Measurements from ENCODE around the gene SELENOF.
"Not testable (repeated sequence)": the region's sequence is repeated elsewhere in the genome, so short reads cannot be mapped to it uniquely, and the experiment has no call there.

SELENOF gene

DNA sequence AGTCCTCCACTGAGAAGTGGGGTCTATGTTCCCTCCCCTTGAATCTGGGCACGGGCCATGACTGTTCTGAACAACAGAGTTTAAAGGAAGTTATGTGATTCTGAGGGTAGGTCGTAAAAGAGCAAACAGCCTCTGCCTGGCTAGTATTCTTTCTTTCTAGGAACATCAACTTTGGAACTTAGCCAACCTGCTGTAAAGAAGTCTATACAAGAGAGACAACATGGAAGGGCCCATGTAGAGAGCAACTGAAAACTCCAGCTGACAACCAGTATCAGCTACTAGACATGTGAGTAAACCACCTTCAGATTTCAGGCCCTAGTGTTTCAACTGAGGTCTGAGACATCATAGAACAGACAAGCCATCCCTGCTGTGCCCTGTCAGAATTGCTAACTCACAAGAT is 7.5 kb downstream of the SELENOF start:
- TF ChIP-seq CTCF (IDR thresholded peaks at IDR 0.05): no peak
- Mint-ChIP-seq H3K4me1 (peaks cover 8% of the 10 kb centered on the region), H3K27me3 (ENCODE audit: low read depth, poor library complexity) (no peaks in the 10 kb centered on the region), H3K9me3 (peaks cover 1% of the 10 kb centered on the region), H3K36me3 (ENCODE audit: low read depth) (peaks cover 24% of the 10 kb centered on the region), H3K4me3 (no peak overlapping the region), H3K27ac (no peak overlapping the region)
- no peak for DNase-seq

DNA sequence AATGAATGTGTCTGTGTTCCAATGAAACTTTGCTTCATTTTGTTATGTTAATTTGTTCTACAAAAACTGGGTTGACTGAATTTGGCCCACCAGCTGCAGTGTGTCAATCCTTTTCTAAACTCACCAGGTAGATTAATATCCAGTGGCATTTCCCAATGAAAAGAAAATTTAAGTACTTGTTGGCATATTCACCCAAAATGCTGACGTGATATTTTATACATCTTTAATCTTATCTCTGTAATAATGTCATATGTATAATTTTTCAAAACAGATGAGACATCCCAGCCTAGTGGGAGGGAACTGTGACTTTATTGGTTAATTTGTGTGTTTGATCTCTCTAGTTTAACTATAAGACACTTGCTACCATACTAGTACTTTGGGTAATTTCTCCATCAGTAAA is 8.1 kb downstream of the SELENOF start:
- H3K27ac Mint-ChIP-seq: no peak overlapping the region
- no peak for TF ChIP-seq CTCF (IDR thresholded peaks at IDR 0.05)
- no peak overlapping the region for H3K4me3 Mint-ChIP-seq
- H3K4me1 Mint-ChIP-seq: peaks cover 2% of the 10 kb centered on the region
- H3K36me3 Mint-ChIP-seq (ENCODE audit: low read depth): peaks cover 29% of the 10 kb centered on the region
- peaks cover 7% of the 10 kb centered on the region for H3K9me3 Mint-ChIP-seq
- DNase-seq: no peak
- no peaks in the 10 kb centered on the region for H3K27me3 Mint-ChIP-seq (ENCODE audit: low read depth, poor library complexity)

GRCh38 chr1:86899401-86899800 is 14.5 kb downstream of the SELENOF start:
- H3K27me3 Mint-ChIP-seq (ENCODE audit: low read depth, poor library complexity); H3K4me1 Mint-ChIP-seq; H3K27ac Mint-ChIP-seq; DNase-seq; H3K4me3 Mint-ChIP-seq: not testable (repeated sequence)
- peaks cover 80% of the 10 kb centered on the region for H3K36me3 Mint-ChIP-seq (ENCODE audit: low read depth)
- peaks cover 18% of the 10 kb centered on the region for H3K9me3 Mint-ChIP-seq

DNA sequence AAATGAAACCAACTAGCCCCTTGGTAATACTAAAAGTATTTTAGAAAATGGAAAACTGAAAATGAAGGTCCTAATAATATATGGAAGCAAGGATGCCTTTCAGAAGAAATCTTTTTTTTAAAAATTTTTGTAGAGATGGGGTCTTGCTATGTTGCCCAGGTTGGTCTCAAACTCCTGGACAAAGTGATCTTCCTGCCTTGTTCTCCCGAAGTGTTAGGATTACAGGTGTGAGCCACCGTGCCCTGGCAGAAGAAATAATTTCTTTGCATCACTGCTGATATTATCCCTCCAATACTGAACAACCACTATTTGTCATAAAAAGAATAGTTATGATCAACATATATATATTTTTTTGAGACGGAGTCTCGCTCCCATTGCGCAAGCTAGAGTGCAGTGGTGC is 25.6 kb downstream of the SELENOF start:
- no peak overlapping the region for H3K27ac Mint-ChIP-seq
- H3K27me3 Mint-ChIP-seq (ENCODE audit: low read depth, poor library complexity): no peaks in the 10 kb centered on the region
- no peak for DNase-seq
- no peaks in the 10 kb centered on the region for H3K4me1 Mint-ChIP-seq
- H3K9me3 Mint-ChIP-seq: peaks cover 7% of the 10 kb centered on the region
- TF ChIP-seq CTCF (IDR thresholded peaks at IDR 0.05): no peak
- H3K4me3 Mint-ChIP-seq: no peak overlapping the region
- peaks cover 53% of the 10 kb centered on the region for H3K36me3 Mint-ChIP-seq (ENCODE audit: low read depth)

DNA sequence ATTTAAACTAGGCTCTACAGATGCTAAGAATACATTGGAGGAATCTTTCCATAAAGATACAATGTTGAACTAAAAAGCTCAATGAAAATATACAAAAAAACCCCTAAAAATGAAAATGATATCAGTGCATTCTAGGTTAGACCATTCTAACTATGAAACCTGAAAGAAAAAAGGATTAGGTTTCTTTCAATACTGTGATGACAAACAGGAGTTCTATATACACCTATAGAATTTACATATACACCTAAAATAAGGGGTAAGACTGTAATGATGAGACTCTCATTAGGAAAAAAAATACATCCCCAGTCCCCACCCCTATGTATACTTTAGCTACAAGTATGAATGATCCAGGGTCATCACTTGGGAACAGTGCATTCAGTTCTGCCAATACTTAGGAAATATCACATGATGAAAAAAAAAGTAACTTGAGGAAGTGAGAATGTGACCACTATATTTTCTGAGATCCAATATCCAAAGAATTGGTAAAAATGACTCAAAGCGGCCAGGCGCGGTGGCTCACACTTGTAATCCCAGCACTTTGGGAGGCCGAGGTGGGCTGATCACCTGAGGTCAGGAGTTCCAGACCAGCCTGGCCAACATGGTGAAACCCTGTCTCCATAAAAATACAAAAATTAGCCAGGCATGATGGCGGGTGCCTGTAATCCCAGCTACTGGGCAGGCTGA is 26.3 kb downstream of the SELENOF start:
- peaks cover 47% of the 10 kb centered on the region for H3K36me3 Mint-ChIP-seq (ENCODE audit: low read depth)
- no peak overlapping the region for H3K27ac Mint-ChIP-seq
- peaks cover 7% of the 10 kb centered on the region for H3K9me3 Mint-ChIP-seq
- DNase-seq: no peak
- no peaks in the 10 kb centered on the region for H3K4me1 Mint-ChIP-seq
- no peaks in the 10 kb centered on the region for H3K27me3 Mint-ChIP-seq (ENCODE audit: low read depth, poor library complexity)
- no peak overlapping the region for H3K4me3 Mint-ChIP-seq
- no peak for TF ChIP-seq CTCF (IDR thresholded peaks at IDR 0.05)

- no peak for DNase-seq
- Mint-ChIP-seq H3K27me3 (ENCODE audit: low read depth, poor library complexity) (no peaks in the 10 kb centered on the region), H3K4me3 (no peak overlapping the region), H3K36me3 (ENCODE audit: low read depth) (peaks cover 61% of the 10 kb centered on the region), H3K27ac (peak overlapping the region; percentile 6), H3K9me3 (no peaks in the 10 kb centered on the region), H3K4me1 (no peaks in the 10 kb centered on the region)
- TF ChIP-seq CTCF (IDR thresholded peaks at IDR 0.05): no peak
Measured at GRCh38 chr1:86875722-86876121, 38.2 kb downstream of the SELENOF start.

Measured in nephron progenitor cell (in vitro differentiated cells).